Stimulated activated CD8-positive, alpha-beta memory T cell treated with anti-CD3 and anti-CD28 coated beads, Interleukin-4, amount 100 ng/mL, for 4 hours (primary cell): Measurements from ENCODE around the gene TIMM9.
A peak's percentile ranks its signal among the peaks of the same experiment; 100 is the strongest.
"Not testable (repeated sequence)": the region's sequence is repeated elsewhere in the genome, so short reads cannot be mapped to it uniquely, and the experiment has no call there.

Experiments used
- DNase-seq, 2 donors: peaks; one replicate each; pipeline ENCODE4 v3.0.0-alpha.2; 2020; ENCODE audit warnings: low read depth in 2 of 2, low spot score in 1 of 2

The TIMM9 gene

GRCh38 chr14:58398895-58399294, 28.4 kb downstream of the TIMM9 start:
- no peak for DNase-seq

- DNase-seq: no peak
Measured at GRCh38 chr14:58398495-58398894, 28.8 kb downstream of the TIMM9 start.

- DNase-seq: no peak
Measured at GRCh38 chr14:58397156-58397555, 30.2 kb downstream of the TIMM9 start.

DNA sequence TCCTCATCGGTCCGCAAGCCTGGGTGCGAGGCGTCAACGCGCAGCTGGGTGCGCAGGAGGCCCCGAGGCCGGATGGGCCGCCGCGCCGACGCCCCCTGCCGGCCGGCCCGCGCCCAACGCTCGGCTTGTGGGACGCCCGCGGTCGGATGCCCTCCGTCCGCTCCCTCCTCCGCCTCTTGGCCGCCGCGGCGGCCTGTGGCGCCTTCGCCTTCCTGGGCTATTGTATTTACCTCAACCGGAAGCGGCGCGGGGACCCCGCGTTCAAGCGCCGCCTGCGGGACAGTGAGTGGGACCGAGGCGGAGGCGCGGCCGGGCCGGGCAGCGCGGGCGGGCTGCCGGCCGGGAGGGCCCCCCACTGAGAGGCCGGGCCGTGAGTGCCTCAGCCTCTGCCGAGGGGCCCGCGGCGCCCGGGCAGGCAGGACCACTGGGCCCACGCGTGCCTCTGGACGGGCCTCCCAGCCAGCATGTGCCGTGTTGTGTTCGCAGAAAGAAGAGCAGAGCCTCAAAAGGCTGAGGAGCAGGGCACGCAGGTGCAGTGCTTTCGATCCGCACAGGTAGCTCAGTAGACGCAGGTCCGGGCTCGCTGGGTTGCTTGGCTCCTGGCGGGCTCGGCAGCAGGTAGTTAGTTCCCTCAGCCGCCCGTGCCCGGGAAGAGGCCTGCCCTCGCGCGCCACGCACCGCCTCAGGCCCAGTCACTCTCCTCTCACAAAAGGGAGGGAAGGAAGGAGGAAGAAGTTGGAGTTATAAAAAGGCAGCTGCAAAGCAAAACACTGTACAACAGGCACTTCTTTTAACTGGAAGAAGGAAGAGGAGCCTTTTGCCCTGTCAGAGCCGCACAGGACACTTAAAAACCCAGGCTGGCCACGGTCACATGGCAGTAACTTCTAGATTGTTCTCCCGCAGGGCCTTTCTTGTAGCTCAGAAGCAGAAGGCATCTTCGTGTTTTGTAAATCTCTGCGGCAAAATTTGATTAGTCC, 31.2 kb downstream of the TIMM9 start, which contains the start of gene TOMM20L:
TSS of gene TOMM20L (plus strand) at position 119 of the 977 bp plus-strand sequence. CDS start at position 147, 28 bp downstream.
- DNase-seq: peak; percentile 21 to 52

DNA sequence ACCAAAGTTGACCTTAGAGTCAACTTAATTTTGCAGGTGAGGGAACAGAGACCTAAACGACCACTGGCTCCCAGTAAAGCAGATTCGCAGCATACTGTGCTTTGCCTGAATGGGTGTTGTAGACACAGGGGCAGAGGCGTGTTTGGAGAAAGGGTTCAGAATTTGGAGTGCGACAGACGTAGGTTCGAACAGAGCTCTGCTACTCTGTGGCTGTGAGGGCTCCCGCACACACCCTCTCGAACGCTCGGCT, 31.8 kb downstream of the TIMM9 start:
- no peak for DNase-seq

- no peak for DNase-seq
Measured at GRCh38 chr14:58390830-58391229, 36.5 kb downstream of the TIMM9 start.

- DNase-seq: no peak
Measured at GRCh38 chr14:58376791-58377190, 50.5 kb downstream of the TIMM9 start.

- DNase-seq: no peak
Measured at GRCh38 chr14:58368956-58369355, 58.4 kb downstream of the TIMM9 start.

- DNase-seq: no peak
Measured at GRCh38 chr14:58367296-58367695, 60.0 kb downstream of the TIMM9 start.

- no peak for DNase-seq
Measured at GRCh38 chr14:58364316-58364715, 63.0 kb downstream of the TIMM9 start.

DNA sequence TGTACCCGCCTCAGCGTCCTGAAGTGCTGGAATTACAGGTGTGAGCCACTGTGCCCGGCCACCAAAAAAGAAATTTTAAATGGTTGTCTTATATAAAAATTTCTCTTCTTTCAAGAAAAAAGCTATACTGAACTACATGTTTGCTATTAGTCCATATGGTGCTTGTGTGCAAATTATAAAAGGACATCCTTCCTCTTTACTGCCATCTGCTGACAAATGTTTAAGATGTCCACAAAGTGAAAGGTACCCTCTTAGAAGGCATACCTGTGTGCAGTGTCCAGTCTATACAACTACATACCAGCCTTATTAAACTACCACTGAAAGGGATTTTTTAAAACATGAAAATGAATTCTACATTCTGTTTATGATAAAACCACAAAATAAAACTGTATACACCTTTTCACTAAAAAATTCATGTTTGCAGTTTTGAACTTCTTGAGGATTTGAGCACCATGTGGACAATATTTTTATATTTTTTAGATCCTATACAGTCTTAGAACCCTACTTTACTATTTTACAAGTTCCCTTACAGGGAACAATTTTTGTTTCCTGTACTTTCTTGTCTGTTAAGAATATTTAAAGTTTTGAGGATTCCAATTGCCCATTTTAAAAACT, 64.4 kb downstream of the TIMM9 start:
- DNase-seq: no peak

- not testable (repeated sequence) for DNase-seq
Measured at GRCh38 chr14:58362272-58362671, 65.1 kb downstream of the TIMM9 start.
